ENCODE measurements around the gene GALNT12. TPM values are rescaled to one million over a fixed set of nuclear protein-coding genes. Genes with fewer than 3 reads are reported as not detected.

The GALNT12 gene
- total RNA-seq, 1 donor from 2014 or later: 0.55 TPM

DNA sequence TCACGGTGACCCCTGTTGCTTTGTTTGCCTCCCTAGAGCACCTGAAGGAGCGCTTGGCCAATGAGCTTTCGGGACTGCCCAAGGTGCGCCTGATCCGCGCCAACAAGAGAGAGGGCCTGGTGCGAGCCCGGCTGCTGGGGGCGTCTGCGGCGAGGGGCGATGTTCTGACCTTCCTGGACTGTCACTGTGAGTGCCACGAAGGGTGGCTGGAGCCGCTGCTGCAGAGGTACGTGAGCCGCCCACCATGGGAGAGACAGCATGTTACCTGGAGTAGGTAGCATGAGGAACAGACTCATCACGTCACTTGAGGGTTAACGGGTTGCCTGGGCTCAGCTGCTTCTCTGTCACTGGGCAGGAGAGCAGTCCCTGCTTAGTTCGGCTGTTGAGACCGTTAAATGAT is 19.2 kb downstream of the GALNT12 start:
- peaks cover 1% of the 10 kb centered on the region for H3K36me3 Mint-ChIP-seq (ENCODE audit: low read depth)
- no peaks in the 10 kb centered on the region for H3K9me3 Mint-ChIP-seq (ENCODE audit: low read depth)
- peak; percentile 76 for DNase-seq (ENCODE audit: low spot score)
- H3K27ac Mint-ChIP-seq (ENCODE audit: unreplicated experiment): no peak overlapping the region
- no peaks in the 10 kb centered on the region for H3K4me1 Mint-ChIP-seq (ENCODE audit: low read depth)
- no peak overlapping the region for H3K4me3 Mint-ChIP-seq (ENCODE audit: unreplicated experiment)
- H3K27me3 Mint-ChIP-seq (ENCODE audit: low read depth): peaks cover 17% of the 10 kb centered on the region
- TF ChIP-seq, protein P1, sequence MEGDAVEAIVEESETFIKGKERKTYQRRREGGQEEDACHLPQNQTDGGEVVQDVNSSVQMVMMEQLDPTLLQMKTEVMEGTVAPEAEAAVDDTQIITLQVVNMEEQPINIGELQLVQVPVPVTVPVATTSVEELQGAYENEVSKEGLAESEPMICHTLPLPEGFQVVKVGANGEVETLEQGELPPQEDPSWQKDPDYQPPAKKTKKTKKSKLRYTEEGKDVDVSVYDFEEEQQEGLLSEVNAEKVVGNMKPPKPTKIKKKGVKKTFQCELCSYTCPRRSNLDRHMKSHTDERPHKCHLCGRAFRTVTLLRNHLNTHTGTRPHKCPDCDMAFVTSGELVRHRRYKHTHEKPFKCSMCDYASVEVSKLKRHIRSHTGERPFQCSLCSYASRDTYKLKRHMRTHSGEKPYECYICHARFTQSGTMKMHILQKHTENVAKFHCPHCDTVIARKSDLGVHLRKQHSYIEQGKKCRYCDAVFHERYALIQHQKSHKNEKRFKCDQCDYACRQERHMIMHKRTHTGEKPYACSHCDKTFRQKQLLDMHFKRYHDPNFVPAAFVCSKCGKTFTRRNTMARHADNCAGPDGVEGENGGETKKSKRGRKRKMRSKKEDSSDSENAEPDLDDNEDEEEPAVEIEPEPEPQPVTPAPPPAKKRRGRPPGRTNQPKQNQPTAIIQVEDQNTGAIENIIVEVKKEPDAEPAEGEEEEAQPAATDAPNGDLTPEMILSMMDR (IDR thresholded peaks at IDR 0.05): no peak

DNA sequence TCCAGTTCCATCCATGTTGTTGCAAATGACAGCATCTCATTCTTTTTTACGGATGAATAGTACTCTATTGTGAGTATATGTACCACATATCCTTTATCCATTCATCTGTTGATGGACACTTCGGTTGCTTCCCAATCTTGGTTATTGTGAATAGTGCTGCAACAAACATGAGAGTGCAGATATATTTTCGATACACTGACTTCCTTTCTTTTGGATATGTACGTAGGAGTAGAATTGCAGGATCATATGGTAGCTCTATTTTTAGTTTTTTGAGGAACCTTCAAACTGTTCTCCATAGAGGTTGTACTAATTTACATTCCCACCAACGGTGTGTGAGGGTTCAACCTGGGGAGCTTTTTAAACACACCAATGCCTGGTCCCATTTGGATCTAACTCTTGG is 22.3 kb downstream of the GALNT12 start:
- H3K4me3 Mint-ChIP-seq (ENCODE audit: unreplicated experiment): no peak overlapping the region
- TF ChIP-seq, protein P1 (IDR thresholded peaks at IDR 0.05): no peak
- H3K27ac Mint-ChIP-seq (ENCODE audit: unreplicated experiment): no peak overlapping the region
- no peaks in the 10 kb centered on the region for H3K4me1 Mint-ChIP-seq (ENCODE audit: low read depth)
- peaks cover 18% of the 10 kb centered on the region for H3K27me3 Mint-ChIP-seq (ENCODE audit: low read depth)
- H3K36me3 Mint-ChIP-seq (ENCODE audit: low read depth): peaks cover under 1% of the 10 kb centered on the region
- DNase-seq (ENCODE audit: low spot score): no peak
- no peaks in the 10 kb centered on the region for H3K9me3 Mint-ChIP-seq (ENCODE audit: low read depth)

DNA sequence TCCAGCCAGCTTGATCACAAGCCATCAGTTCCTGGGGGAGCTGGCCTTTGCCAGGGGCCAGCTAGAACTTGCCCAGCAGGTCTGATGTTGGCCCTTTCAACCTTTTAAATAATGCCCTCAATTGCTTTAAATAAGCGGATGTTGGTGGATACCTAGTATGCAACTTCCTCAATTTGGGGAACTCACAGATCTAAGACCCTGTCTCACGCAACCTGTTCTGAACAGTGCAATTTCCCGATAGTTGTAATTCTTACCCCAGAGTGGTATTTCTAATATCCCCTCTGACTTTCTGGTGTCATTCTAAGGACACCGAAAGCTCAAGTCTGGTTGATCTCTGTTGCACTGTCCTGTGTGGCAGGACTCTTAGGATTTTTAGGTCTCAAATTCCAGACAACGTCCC is 23.1 kb downstream of the GALNT12 start:
- no peak overlapping the region for H3K27ac Mint-ChIP-seq (ENCODE audit: unreplicated experiment)
- H3K9me3 Mint-ChIP-seq (ENCODE audit: low read depth): no peaks in the 10 kb centered on the region
- H3K4me1 Mint-ChIP-seq (ENCODE audit: low read depth): no peaks in the 10 kb centered on the region
- TF ChIP-seq, protein P1 (IDR thresholded peaks at IDR 0.05): no peak
- peaks cover 18% of the 10 kb centered on the region for H3K27me3 Mint-ChIP-seq (ENCODE audit: low read depth)
- H3K36me3 Mint-ChIP-seq (ENCODE audit: low read depth): peaks cover 5% of the 10 kb centered on the region
- no peak for DNase-seq (ENCODE audit: low spot score)
- no peak overlapping the region for H3K4me3 Mint-ChIP-seq (ENCODE audit: unreplicated experiment)

DNA sequence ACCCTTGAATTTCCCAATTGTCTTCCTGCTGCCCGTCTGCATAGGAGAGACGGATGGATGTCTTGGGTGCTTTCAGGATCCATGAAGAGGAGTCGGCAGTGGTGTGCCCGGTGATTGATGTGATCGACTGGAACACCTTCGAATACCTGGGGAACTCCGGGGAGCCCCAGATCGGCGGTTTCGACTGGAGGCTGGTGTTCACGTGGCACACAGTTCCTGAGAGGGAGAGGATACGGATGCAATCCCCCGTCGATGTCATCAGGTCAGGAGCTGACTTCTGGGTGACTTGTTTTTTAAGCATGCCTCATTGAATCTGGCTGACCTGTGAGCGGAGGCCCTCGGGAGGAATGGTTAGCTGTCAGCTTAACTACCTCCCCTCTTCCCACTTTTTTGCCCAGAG is 24.2 kb downstream of the GALNT12 start:
- TF ChIP-seq, protein P1 (IDR thresholded peaks at IDR 0.05): no peak
- H3K36me3 Mint-ChIP-seq (ENCODE audit: low read depth): peaks cover 5% of the 10 kb centered on the region
- H3K27me3 Mint-ChIP-seq (ENCODE audit: low read depth): peaks cover 20% of the 10 kb centered on the region
- no peaks in the 10 kb centered on the region for H3K9me3 Mint-ChIP-seq (ENCODE audit: low read depth)
- H3K4me3 Mint-ChIP-seq (ENCODE audit: unreplicated experiment): no peak overlapping the region
- peak; percentile 68 for DNase-seq (ENCODE audit: low spot score)
- no peaks in the 10 kb centered on the region for H3K4me1 Mint-ChIP-seq (ENCODE audit: low read depth)
- no peak overlapping the region for H3K27ac Mint-ChIP-seq (ENCODE audit: unreplicated experiment)

DNA sequence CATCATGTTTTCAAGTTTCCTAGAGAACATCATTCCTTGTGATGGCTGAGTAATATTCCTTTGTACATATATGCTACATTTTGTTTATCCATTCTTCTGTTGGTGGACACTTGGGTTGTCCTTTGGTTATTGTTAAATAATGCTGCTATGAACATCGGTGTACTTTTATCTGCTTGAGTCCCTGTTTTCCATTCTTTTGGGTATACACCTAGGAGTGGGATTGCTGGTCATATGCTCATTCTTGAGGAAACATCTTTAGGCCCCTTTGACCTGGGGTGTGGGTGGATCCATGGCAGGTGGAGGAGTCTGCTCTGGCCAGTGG is 25.3 kb downstream of the GALNT12 start:
- Mint-ChIP-seq H3K4me3 (ENCODE audit: unreplicated experiment) (no peak overlapping the region), H3K36me3 (ENCODE audit: low read depth) (peaks cover 5% of the 10 kb centered on the region), H3K4me1 (ENCODE audit: low read depth) (no peaks in the 10 kb centered on the region), H3K27ac (ENCODE audit: unreplicated experiment) (no peak overlapping the region), H3K9me3 (ENCODE audit: low read depth) (no peaks in the 10 kb centered on the region), H3K27me3 (ENCODE audit: low read depth) (peaks cover 18% of the 10 kb centered on the region)
- TF ChIP-seq, protein P1 (IDR thresholded peaks at IDR 0.05): no peak
- no peak for DNase-seq (ENCODE audit: low spot score)

Measured in chondrocyte (in vitro differentiated cells).